ENCODE data around the gene NFATC2.

GRCh38 chr20:51535075-51535386 is 7.5 kb downstream of the NFATC2 start:
- TF ChIP-seq POLR2A (IDR thresholded peaks at IDR 0.05) (no peak), CTCF (IDR thresholded peaks at IDR 0.05) (no peak)
